Naive thymus-derived CD4-positive, alpha-beta T cell (primary cell): Measurements from ENCODE around the gene GAN. TPM values are rescaled to one million over a fixed set of nuclear protein-coding genes. Genes with fewer than 3 reads are reported as not detected.

Source experiments
- ATAC-seq: fragments of 150-1000 bp; cut with Tn5 transposase; 2 replicates; pipeline ENCODE4 v1.10.0; 2021; ENCODE audit warnings: mild to moderate bottlenecking, moderate library complexity
- CTCF ChIA-PET: fragments of 350-600 bp; sonication (Branson Sonifier 250); formaldehyde crosslinking; loops from one replicate; lab custom pipeline; 2021; ENCODE audit warnings: antibody characterized with exemption; lab: Charles Lee
- POLR2A ChIA-PET: fragments of 350-600 bp; sonication (Branson Sonifier 250); formaldehyde crosslinking; loops from one replicate; lab custom pipeline; 2021; ENCODE audit warnings: antibody characterized with exemption, inconsistent platforms; lab: Charles Lee
- DNase-seq, 9 donors: peaks; one replicate each; pipeline versions ENCODE4 v3.0.0 to v3.0.0-alpha.2; 2020 to 2022; ENCODE audit warnings: mixed read lengths in 1 of 9
- H3K27ac ChIP-seq: one replicate; pipeline ENCODE4 v1.7.0; 2013; ENCODE audit warnings: mild to moderate bottlenecking, low read depth, low read length, moderate library complexity
- H3K27me3 ChIP-seq, 2 donors: one replicate each; pipeline ENCODE4 v1.7.0; 2013; ENCODE audit warnings: low read length in 2 of 2, mild to moderate bottlenecking in 2 of 2, moderate library complexity in 2 of 2; ENCODE audit not compliant: control insufficient read depth in 2 of 2, insufficient read depth in 2 of 2
- H3K36me3 ChIP-seq, 3 experiments: 1 replicate in 2 of 3; 2 replicates in 1 of 3; pipeline ENCODE4 v1.7.0; 2013; ENCODE audit warnings: low read length in 3 of 3, mild to moderate bottlenecking in 3 of 3, moderate library complexity in 1 of 3; ENCODE audit not compliant: insufficient read depth in 3 of 3, control insufficient read depth in 2 of 3
- H3K4me1 ChIP-seq, 2 donors: one replicate each; pipeline ENCODE4 v1.7.0; 2013; ENCODE audit warnings: low read length in 2 of 2, mild to moderate bottlenecking in 2 of 2, moderate library complexity in 1 of 2; ENCODE audit not compliant: control insufficient read depth in 2 of 2, insufficient read depth in 2 of 2
- H3K4me3 ChIP-seq: 2 replicates; pipeline ENCODE4 v1.7.0; 2013; ENCODE audit warnings: mild to moderate bottlenecking, low read length
- H3K9me3 ChIP-seq, 3 experiments: 1 replicate in 2 of 3; 2 replicates in 1 of 3; pipeline ENCODE4 v1.7.0; 2013; ENCODE audit warnings: low read length in 3 of 3; ENCODE audit not compliant: control insufficient read depth in 2 of 3
- H3K27ac Mint-ChIP-seq, 9 donors: one replicate each; pipeline ENCODE4 v1.8.0; 2020 to 2022; ENCODE audit warnings: mixed read lengths in 9 of 9, mild to moderate bottlenecking in 8 of 9, moderate library complexity in 5 of 9, inconsistent platforms in 2 of 9
- H3K27me3 Mint-ChIP-seq, 5 donors: one replicate each; pipeline ENCODE4 v1.8.0; 2021 to 2022; ENCODE audit warnings: mixed read lengths in 5 of 5, mild to moderate bottlenecking in 1 of 5
- H3K36me3 Mint-ChIP-seq, 5 donors: one replicate each; pipeline ENCODE4 v1.8.0; 2020 to 2022; ENCODE audit warnings: mixed read lengths in 5 of 5, mild to moderate bottlenecking in 3 of 5, inconsistent platforms in 1 of 5
- H3K4me1 Mint-ChIP-seq, 7 donors: one replicate each; pipeline ENCODE4 v1.8.0; 2020 to 2022; ENCODE audit warnings: mixed read lengths in 7 of 7, mild to moderate bottlenecking in 3 of 7, inconsistent platforms in 1 of 7
- H3K4me3 Mint-ChIP-seq, 10 donors: one replicate each; pipeline ENCODE4 v1.8.0; 2020 to 2022; ENCODE audit warnings: mild to moderate bottlenecking in 10 of 10, mixed read lengths in 10 of 10, moderate library complexity in 6 of 10, inconsistent platforms in 2 of 10
- H3K9me3 Mint-ChIP-seq, 11 donors: one replicate each; pipeline ENCODE4 v1.8.0; 2020 to 2022; ENCODE audit warnings: mixed read lengths in 11 of 11, mild to moderate bottlenecking in 4 of 11, inconsistent platforms in 1 of 11, moderate library complexity in 1 of 11
- intact Hi-C, 2 donors: fragments of 100-400 bp; cut with micrococcal nuclease; formaldehyde crosslinking; loops; one replicate each; pipeline ENCODE4 v1.15.1; 2023
- polyA plus RNA-seq, 2 donors: library from polyadenylated mRNA; unstranded; fragments of 300-500 nt; fragmentation: Illumina TruSeq; gene quantifications; one replicate each; pipeline ENCODE4 v1.2.3, GENCODE V29; 2021
- total RNA-seq, 6 experiments: library from RNA in 5 of 6; stranded (reverse) in 5 of 6; gene quantifications; 1 replicate in 5 of 6; 2 replicates in 1 of 6; pipeline ENCODE4 v1.2.3 and lab custom pipeline; 2021 to 2026

Gene GAN
- total and polyA plus RNA-seq, 7 experiments from 2014 or later: 2.3 to 11.3 (median 7.8) TPM

DNA sequence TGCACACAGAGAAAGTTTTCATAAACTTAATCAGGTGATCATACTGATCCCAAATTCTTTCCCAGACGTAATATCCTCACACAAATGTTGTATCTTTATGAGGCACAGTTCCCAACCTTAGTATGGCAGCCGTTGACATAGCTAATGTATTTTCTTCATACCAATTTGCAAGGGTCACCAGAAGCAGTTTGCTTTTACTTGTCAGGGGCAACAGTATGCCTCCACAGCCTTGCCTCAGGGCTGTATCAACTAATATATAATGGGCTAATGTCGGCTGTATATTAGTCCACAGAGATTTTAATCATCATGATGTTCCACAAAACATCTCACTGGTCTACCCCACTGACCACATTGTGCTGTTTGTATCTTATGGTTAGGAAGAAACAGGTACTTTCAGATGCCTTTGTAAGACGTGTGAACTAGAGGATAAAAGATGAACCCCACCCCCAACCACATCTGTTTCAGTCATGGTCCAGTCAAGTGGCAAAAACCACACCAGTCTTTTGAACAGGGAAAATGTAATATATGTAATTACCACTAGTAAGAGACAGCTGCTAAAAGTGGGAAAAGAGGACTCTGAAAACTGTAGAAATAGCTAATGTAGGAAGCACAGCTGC lies 55.2 kb downstream of the GAN start:
- H3K9me3 Mint-ChIP-seq: no peaks in the 10 kb centered on the region
- H3K27ac Mint-ChIP-seq: no peak overlapping the region
- Histone ChIP-seq H3K4me3 (no peak overlapping the region), H3K4me1 (no peaks in the 10 kb centered on the region), H3K9me3 (no peaks in the 10 kb centered on the region), H3K27ac (no peak overlapping the region), H3K27me3 (no peaks in the 10 kb centered on the region), H3K36me3 (peaks cover 0 to 38% (median 0%) of the 10 kb centered on the region in 3 experiments)
- no peak overlapping the region for H3K4me3 Mint-ChIP-seq
- H3K4me1 Mint-ChIP-seq: peaks cover 0 to 6% (median 5%) of the 10 kb centered on the region in 7 donors
- intact Hi-C loops: loop anchor here in 1 of 2 donors (5.0 kb wide), 2 partner anchors 502 to 517 kb away; no protein-coding TSS in a partner anchor
- DNase-seq (no peak), ATAC-seq (no peak)
- POLR2A ChIA-PET: no interaction called here
- CTCF ChIA-PET: interaction anchor here (0.6 to 1.7 kb wide), 2 partner anchors 360 to 511 kb away, joined by 3 to 10 read pairs; no protein-coding TSS in a partner anchor
- H3K27me3 Mint-ChIP-seq: no peaks in the 10 kb centered on the region
- H3K36me3 Mint-ChIP-seq: peaks cover 0 to 66% (median 8%) of the 10 kb centered on the region in 5 donors

DNA sequence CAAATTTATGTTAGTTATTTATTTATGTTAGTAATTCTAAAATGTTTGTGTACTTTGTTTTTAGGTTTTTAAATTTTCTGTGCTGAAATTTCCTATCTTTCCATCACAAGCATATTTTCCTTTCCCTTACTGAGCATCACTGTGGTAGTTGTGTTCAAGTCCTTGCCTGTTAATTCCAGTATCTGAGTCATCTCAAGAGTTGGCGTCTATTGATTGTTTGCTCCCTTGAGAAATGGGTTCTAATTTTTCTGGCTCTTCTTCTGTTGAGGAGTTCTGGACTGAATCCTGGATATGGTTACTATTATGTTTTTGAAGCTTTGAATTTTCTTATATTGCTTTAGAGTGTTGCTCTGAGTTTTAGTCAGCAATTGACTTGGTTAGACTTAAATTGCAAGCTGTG lies 56.3 kb downstream of the GAN start:
- ATAC-seq (no peak), DNase-seq (no peak)
- ChIA-PET POLR2A (interaction anchor here (0.6 kb wide), 1 partner anchor 24 kb away, joined by 3 read pairs; no protein-coding TSS in a partner anchor), CTCF (interaction anchor here (0.9 to 1.2 kb wide), 2 partner anchors 33 to 326 kb away, joined by 3 read pairs; no protein-coding TSS in a partner anchor)
- H3K36me3 ChIP-seq: peaks cover 0 to 29% (median 0%) of the 10 kb centered on the region in 3 experiments
- Mint-ChIP-seq H3K27ac (no peak overlapping the region), H3K4me1 (peaks cover 0 to 6% (median 5%) of the 10 kb centered on the region in 7 donors), H3K27me3 (no peaks in the 10 kb centered on the region), H3K9me3 (no peaks in the 10 kb centered on the region), H3K4me3 (no peak overlapping the region), H3K36me3 (peaks cover 0 to 61% (median 8%) of the 10 kb centered on the region in 5 donors)
- no peak overlapping the region for H3K4me3 ChIP-seq
- H3K4me1 ChIP-seq: no peaks in the 10 kb centered on the region
- H3K9me3 ChIP-seq: no peaks in the 10 kb centered on the region
- intact Hi-C loops: no loop called here
- no peak overlapping the region for H3K27ac ChIP-seq
- H3K27me3 ChIP-seq: no peaks in the 10 kb centered on the region

DNA sequence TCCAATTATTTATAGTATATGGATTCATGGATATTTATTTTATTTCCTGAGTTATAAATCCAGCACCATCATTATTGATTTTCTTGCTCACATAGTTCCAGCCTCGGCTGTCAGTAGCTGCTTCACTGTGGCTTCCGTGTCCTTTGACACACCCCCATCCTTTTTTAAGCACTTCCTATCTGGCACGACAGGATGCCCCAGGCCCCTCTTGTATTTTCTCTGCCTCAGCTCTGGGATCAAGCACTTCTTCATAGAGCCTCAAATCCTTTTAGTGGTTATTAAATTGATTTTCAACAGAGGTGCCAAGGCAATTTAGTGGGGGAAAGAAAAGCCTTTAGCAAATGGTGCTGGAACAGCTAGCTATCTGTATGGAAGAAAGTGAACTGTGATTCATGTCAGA lies 59.8 kb downstream of the GAN start:
- no peaks in the 10 kb centered on the region for H3K27me3 Mint-ChIP-seq
- POLR2A ChIA-PET: no interaction called here
- no peak for ATAC-seq

DNA sequence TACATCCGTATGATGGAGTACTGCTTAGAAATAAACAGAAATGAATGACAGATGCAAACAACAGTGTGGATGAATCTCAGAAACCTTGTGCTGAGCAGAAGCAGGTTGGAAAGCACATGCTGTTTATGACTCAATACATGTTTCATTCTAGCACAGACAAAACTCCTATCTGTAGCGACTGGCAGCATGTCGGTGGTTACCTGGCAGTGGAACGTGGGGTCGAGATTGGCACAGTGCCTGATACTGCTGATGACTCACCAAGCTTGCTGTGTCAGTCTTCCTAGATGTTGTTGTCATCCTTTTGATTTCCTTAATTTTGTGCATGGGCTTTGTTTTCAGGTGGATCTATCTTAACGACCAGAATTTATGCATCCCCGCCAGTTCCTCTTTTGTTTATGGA lies 62.1 kb downstream of the GAN start:
- intact Hi-C loops: no loop called here
- Histone ChIP-seq H3K4me3 (no peak overlapping the region), H3K9me3 (no peaks in the 10 kb centered on the region), H3K4me1 (no peaks in the 10 kb centered on the region), H3K36me3 (peaks cover 0 to 28% (median 9%) of the 10 kb centered on the region in 3 experiments), H3K27me3 (no peaks in the 10 kb centered on the region), H3K27ac (no peak overlapping the region)
- Mint-ChIP-seq H3K27ac (no peak overlapping the region), H3K4me1 (peaks cover 0 to 6% (median 5%) of the 10 kb centered on the region in 7 donors), H3K36me3 (peaks cover 5 to 49% (median 18%) of the 10 kb centered on the region in 5 donors), H3K9me3 (no peaks in the 10 kb centered on the region), H3K4me3 (no peak overlapping the region), H3K27me3 (no peaks in the 10 kb centered on the region)
- no peak for ATAC-seq
- ChIA-PET CTCF (no interaction called here), POLR2A (no interaction called here)
- no peak for DNase-seq

More for the DNA sequence above, 59.8 kb downstream of the GAN start:
- no peak overlapping the region for H3K27ac ChIP-seq
- Mint-ChIP-seq H3K9me3 (no peaks in the 10 kb centered on the region), H3K4me1 (peaks cover 0 to 6% (median 5%) of the 10 kb centered on the region in 7 donors), H3K36me3 (peaks cover 5 to 58% (median 23%) of the 10 kb centered on the region in 5 donors), H3K4me3 (no peak overlapping the region), H3K27ac (peak overlapping the region in 1 of 9 donors; percentile 81)
- H3K4me3 ChIP-seq: no peak overlapping the region
- H3K9me3 ChIP-seq: no peaks in the 10 kb centered on the region
- H3K36me3 ChIP-seq: peaks cover 0 to 44% (median 9%) of the 10 kb centered on the region in 3 experiments
- CTCF ChIA-PET: no interaction called here
- DNase-seq: no peak
- intact Hi-C loops: no loop called here
- no peaks in the 10 kb centered on the region for H3K27me3 ChIP-seq
- no peaks in the 10 kb centered on the region for H3K4me1 ChIP-seq

DNA sequence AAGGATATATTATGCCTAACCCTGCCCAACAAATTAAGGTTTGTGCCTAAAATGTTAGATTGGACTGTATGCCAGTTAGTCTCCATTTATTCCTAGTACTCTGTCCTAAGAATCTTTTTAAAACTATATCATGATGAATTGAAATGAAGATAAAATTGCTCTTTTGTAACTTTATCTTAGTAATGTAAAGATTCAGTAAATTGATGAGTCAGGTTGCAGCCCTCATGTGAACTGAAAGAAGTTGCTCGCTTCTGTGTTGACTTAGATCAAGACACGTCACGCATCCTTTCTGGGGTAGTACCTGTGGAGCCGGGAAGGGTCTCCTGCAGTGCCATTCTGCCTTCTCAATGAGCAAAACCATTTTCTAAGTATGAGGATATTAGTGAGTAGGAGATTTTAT lies 63.3 kb downstream of the GAN start:
- Mint-ChIP-seq H3K9me3 (no peaks in the 10 kb centered on the region), H3K27me3 (no peaks in the 10 kb centered on the region), H3K36me3 (peaks cover 5 to 39% (median 18%) of the 10 kb centered on the region in 5 donors), H3K4me1 (peaks cover 0 to 6% (median 4%) of the 10 kb centered on the region in 7 donors), H3K27ac (peak overlapping the region in 1 of 9 donors; percentile 18), H3K4me3 (no peak overlapping the region)
- no peak for DNase-seq
- Histone ChIP-seq H3K4me3 (no peak overlapping the region), H3K9me3 (no peaks in the 10 kb centered on the region), H3K4me1 (no peaks in the 10 kb centered on the region), H3K27me3 (no peaks in the 10 kb centered on the region), H3K36me3 (peaks cover 0 to 21% (median 9%) of the 10 kb centered on the region in 3 experiments), H3K27ac (no peak overlapping the region)
- ATAC-seq: no peak
- intact Hi-C loops: no loop called here
- ChIA-PET POLR2A (no interaction called here), CTCF (no interaction called here)

DNA sequence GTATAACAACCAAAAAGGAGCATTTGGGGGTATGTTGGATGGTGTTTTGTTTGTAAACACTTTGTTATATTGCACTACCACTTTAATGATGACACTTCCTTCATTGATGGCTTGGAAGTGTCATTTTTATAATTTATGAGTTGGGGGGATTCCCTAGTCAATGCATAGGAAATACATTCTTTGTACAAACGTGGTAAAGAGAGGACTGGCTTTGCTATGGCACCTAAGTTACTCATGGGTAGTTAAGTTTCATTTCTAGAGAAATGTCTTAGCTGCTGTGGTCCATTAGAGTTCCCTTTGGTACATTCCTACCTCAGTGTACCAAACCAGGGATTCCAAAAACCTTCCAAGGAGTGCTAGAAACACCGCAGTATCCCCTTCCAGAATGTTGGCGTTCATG lies 66.2 kb downstream of the GAN start:
- intact Hi-C loops: no loop called here
- Histone ChIP-seq H3K4me1 (no peaks in the 10 kb centered on the region), H3K27me3 (no peaks in the 10 kb centered on the region), H3K36me3 (peaks cover 0 to 21% (median 9%) of the 10 kb centered on the region in 3 experiments), H3K27ac (no peak overlapping the region), H3K9me3 (no peaks in the 10 kb centered on the region), H3K4me3 (no peak overlapping the region)
- peaks cover 0 to 2% (median 0%) of the 10 kb centered on the region in 7 donors for H3K4me1 Mint-ChIP-seq
- no peak overlapping the region for H3K27ac Mint-ChIP-seq
- ChIA-PET POLR2A (no interaction called here), CTCF (no interaction called here)
- H3K27me3 Mint-ChIP-seq: no peaks in the 10 kb centered on the region
- no peak overlapping the region for H3K4me3 Mint-ChIP-seq
- H3K9me3 Mint-ChIP-seq: no peaks in the 10 kb centered on the region
- peaks cover 5 to 30% (median 18%) of the 10 kb centered on the region in 5 donors for H3K36me3 Mint-ChIP-seq
- no peak for ATAC-seq
- no peak for DNase-seq
